Endothelial cell of umbilical vein (primary cell): Measurements from ENCODE around the gene AAR2. TPM values are rescaled to one million over a fixed set of nuclear protein-coding genes. Genes with fewer than 3 reads are reported as not detected.

Source experiments
- BruUV-seq: library from RNA; stranded (reverse); fragments of 400-500 nt; replicated peaks from 2 replicates; lab custom pipeline; 2021; lab: Mats Ljungman, UMichigan
- CTCF ChIA-PET: fragments of 300-600, 350-600 bp; sonication (Branson Sonifier 250); formaldehyde crosslinking; loops from one replicate; lab custom pipeline; 2021; ENCODE audit warnings: antibody characterized with exemption, inconsistent platforms; lab: Charles Lee
- POLR2A ChIA-PET: fragments of 300-600, 350-600 bp; sonication (Branson Sonifier 250); formaldehyde crosslinking; loops from one replicate; lab custom pipeline; 2021; ENCODE audit warnings: antibody characterized with exemption, inconsistent platforms; lab: Charles Lee
- DNase-seq: peaks from one replicate; pipeline ENCODE4 v3.0.0-alpha.2; 2011; ENCODE audit warnings: low read depth, low spot score
- FAIRE-seq: peaks from 2 replicates; lab custom pipeline; 2011; peaks lifted over from hg19 to GRCh38; lab: Jason Lieb, UNC
- H2AFZ ChIP-seq: 2 replicates; pipeline ENCODE4 v1.6.0; 2012; ENCODE audit warnings: low read depth, low read length, control low read depth, inconsistent platforms
- H3K27ac ChIP-seq: 2 replicates; pipeline ENCODE4 v1.5.1; 2011; ENCODE audit warnings: low read depth, mild to moderate bottlenecking, control low read depth, low read length, moderate library complexity; ENCODE audit not compliant: insufficient read depth
- H3K27me3 ChIP-seq, 2 experiments: 2 replicates each; pipeline versions ENCODE4 v1.6.0 to v1.6.1; 2011; ENCODE audit warnings: low read length in 2 of 2, mixed read lengths in 1 of 2; ENCODE audit not compliant: control insufficient read depth in 2 of 2, insufficient read depth in 2 of 2
- H3K36me3 ChIP-seq, 2 experiments: 2 replicates in 1 of 2; 3 replicates in 1 of 2; pipeline ENCODE4 v1.5.1; 2011; ENCODE audit warnings: low read length in 2 of 2, mild to moderate bottlenecking in 1 of 2, moderate library complexity in 1 of 2; ENCODE audit not compliant: control insufficient read depth in 2 of 2, insufficient read depth in 2 of 2; ENCODE audit errors: extremely low read depth in 1 of 2
- H3K4me1 ChIP-seq: 3 replicates; pipeline ENCODE4 v1.5.1; 2011; ENCODE audit warnings: mild to moderate bottlenecking, low read length; ENCODE audit not compliant: control insufficient read depth, insufficient read depth; ENCODE audit errors: extremely low read depth
- H3K4me2 ChIP-seq: 2 replicates; pipeline ENCODE4 v1.6.1; 2011; ENCODE audit warnings: low read length, control low read depth, mixed read lengths; ENCODE audit not compliant: insufficient read depth
- H3K4me3 ChIP-seq, 3 experiments: fragments of 200-600 bp in 1 of 3; sonication (generic), shearing (Covaris generic) in 1 of 3; replicated peaks in 1 of 3; 2 replicates each; pipeline ENCODE4 v1.5.1; 2011 to 2016; ENCODE audit warnings: control low read depth in 3 of 3, low read length in 3 of 3, mild to moderate bottlenecking in 2 of 3, inconsistent platforms in 1 of 3, low read depth in 1 of 3, moderate library complexity in 1 of 3; ENCODE audit not compliant: insufficient read depth in 1 of 3
- H3K79me2 ChIP-seq: 2 replicates; pipeline ENCODE4 v1.6.0; 2012; ENCODE audit warnings: low read length, inconsistent platforms; ENCODE audit not compliant: control insufficient read depth, insufficient read depth
- H3K9ac ChIP-seq: replicated peaks from 2 replicates; pipeline ENCODE3; 2011; ENCODE audit warnings: low read length, control low read depth; ENCODE audit not compliant: insufficient read depth; ENCODE audit errors: extremely low read depth
- H3K9me1 ChIP-seq: replicated peaks from 3 replicates; pipeline ENCODE4 v1.6.0; 2011; ENCODE audit warnings: mild to moderate bottlenecking, low read length; ENCODE audit not compliant: control insufficient read depth, insufficient read depth; ENCODE audit errors: extremely low read depth
- H3K9me3 ChIP-seq: replicated peaks from 2 replicates; pipeline ENCODE4 v1.5.1; 2012; ENCODE audit warnings: low read length, inconsistent platforms; ENCODE audit not compliant: control insufficient read depth, insufficient read depth
- H4K20me1 ChIP-seq: replicated peaks from 2 replicates; pipeline ENCODE3; 2011; ENCODE audit warnings: mild to moderate bottlenecking, low read length; ENCODE audit not compliant: control insufficient read depth, insufficient read depth; ENCODE audit errors: extremely low read depth
- CTCF ChIP-seq, 2 donors: IDR thresholded peaks; 1 replicate in 1 of 2; 2 replicates in 1 of 2; pipeline ENCODE4 v1.5.1; 2011; ENCODE audit warnings: low read length in 2 of 2, mild to moderate bottlenecking in 2 of 2, moderate library complexity in 2 of 2, control low read depth in 1 of 2, inconsistent platforms in 1 of 2, low read depth in 1 of 2; ENCODE audit not compliant: insufficient read depth in 1 of 2; ENCODE audit errors: extremely low read depth in 1 of 2
- EZH2 ChIP-seq: IDR thresholded peaks from 2 replicates; pipeline ENCODE4 v1.6.1; 2012; ENCODE audit warnings: borderline replicate concordance, low read depth, mild to moderate bottlenecking, moderate library complexity, low read length, inconsistent platforms; ENCODE audit not compliant: severe bottlenecking
- FOS ChIP-seq: IDR thresholded peaks from 2 replicates; pipeline ENCODE4 v1.6.1; 2011; ENCODE audit warnings: mild to moderate bottlenecking, low read length, moderate library complexity, borderline replicate concordance; ENCODE audit not compliant: insufficient read depth
- GATA2 ChIP-seq: IDR thresholded peaks from 2 replicates; pipeline ENCODE4 v1.7.0; 2011; ENCODE audit warnings: low read depth, mild to moderate bottlenecking, moderate library complexity, mixed read lengths, low read length; ENCODE audit not compliant: insufficient read length, insufficient read depth
- JUN ChIP-seq: IDR thresholded peaks from 2 replicates; pipeline ENCODE4 v1.6.1; 2011; ENCODE audit warnings: borderline replicate concordance, low read depth; ENCODE audit not compliant: insufficient read length, insufficient read depth
- MAX ChIP-seq: IDR thresholded peaks from 2 replicates; pipeline ENCODE4 v1.6.1; 2011; ENCODE audit not compliant: insufficient read depth, insufficient read length
- MYC ChIP-seq: IDR thresholded peaks from one replicate; pipeline ENCODE4 v1.6.1; 2011; ENCODE audit warnings: mild to moderate bottlenecking, low read depth, low read length
- POLR2A ChIP-seq: IDR thresholded peaks from 2 replicates; pipeline ENCODE4 v1.6.1; 2012; ENCODE audit warnings: low read depth, mild to moderate bottlenecking, control low read depth, low read length
- POLR2AphosphoS5 ChIP-seq: IDR thresholded peaks from 2 replicates; pipeline ENCODE4 v1.6.1; 2012; ENCODE audit warnings: low read depth, mild to moderate bottlenecking, control low read depth, low read length, moderate library complexity; ENCODE audit not compliant: insufficient read depth
- dilution Hi-C: fragments of 300-500 bp; cut with MboI; formaldehyde crosslinking; loops from one replicate; pipeline ENCODE4 v1.15.0; 2019; ENCODE audit warnings: low sequenced_read_pairs; ENCODE audit not compliant: extremely low pct_ligation_motif_present
- intact Hi-C: fragments of 100-400 bp; cut with micrococcal nuclease; formaldehyde crosslinking; loops from one replicate; pipeline ENCODE4 v1.10.0; 2022
- polyA plus RNA-seq, 4 experiments: library from polyadenylated mRNA; depleted of rRNA in 3 of 4; stranded (reverse) in 3 of 4; unstranded in 1 of 4; fragments of >200 nt; gene quantifications; 2 replicates each; pipeline versions ENCODE4 v1.2.1 to v1.2.3, GENCODE V29; 2011 to 2012; ENCODE audit warnings: missing spikeins in 1 of 4
- total RNA-seq: library from RNA; stranded (reverse); gene quantifications from 2 replicates; pipeline ENCODE4 v1.2.3, GENCODE V29; 2021

The AAR2 gene
- total and polyA plus RNA-seq, 2 donors (not counting 3 experiments of a cell fraction or from before 2014, with no cell fraction given): 21.9 to 29.4 TPM

DNA sequence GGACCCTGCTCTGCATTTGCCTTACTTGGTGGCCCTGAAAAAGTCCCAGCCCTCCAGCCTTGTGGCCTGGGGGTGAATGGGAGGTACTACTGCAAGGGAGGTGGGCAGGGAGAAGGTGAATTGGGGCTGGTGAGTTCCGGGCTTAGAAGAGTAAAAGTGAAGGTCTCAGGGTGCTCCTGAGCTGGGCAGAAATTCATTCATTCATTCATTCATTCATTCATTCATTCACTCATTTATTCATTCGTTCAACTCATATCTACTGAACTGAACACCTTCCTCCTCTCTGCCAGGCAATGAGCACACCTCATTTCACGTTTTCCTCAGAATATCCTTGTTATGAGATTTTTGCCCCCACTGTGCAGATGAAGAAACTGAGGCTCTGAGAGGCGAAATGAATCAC lies 63.2 kb downstream of the AAR2 start:
- FAIRE-seq (no peak), DNase-seq (no peak)
- no peaks in the 10 kb centered on the region for H3K9me1 ChIP-seq
- H3K27ac ChIP-seq: no peak overlapping the region
- POLR2A ChIA-PET: no interaction called here
- intact Hi-C loops (no loop called here), dilution Hi-C loops (no loop called here)
- peaks cover 25 to 27% of the 10 kb centered on the region in 2 experiments for H3K27me3 ChIP-seq
- H3K9me3 ChIP-seq: no peaks in the 10 kb centered on the region
- no peaks in the 10 kb centered on the region for H3K79me2 ChIP-seq
- H3K9ac ChIP-seq: no peak overlapping the region
- TF ChIP-seq POLR2A: no peak
- TF ChIP-seq MAX: no peak
- TF ChIP-seq GATA2: no peak
- no peak for TF ChIP-seq CTCF (IDR thresholded peaks at IDR 0.05; ENCODE audit: extremely low read depth in 1 of 2, insufficient read depth in 1 of 2, low read depth in 1 of 2, low read length in 2 of 2)
- H3K4me1 ChIP-seq: peaks cover 5% of the 10 kb centered on the region
- H3K4me3 ChIP-seq: no peak overlapping the region
- BruUV-seq: no TSS peak
- no peak overlapping the region for H2AFZ ChIP-seq
- H4K20me1 ChIP-seq: no peaks in the 10 kb centered on the region
- no peak overlapping the region for H3K4me2 ChIP-seq
- H3K36me3 ChIP-seq: no peaks in the 10 kb centered on the region
- CTCF ChIA-PET: no interaction called here

DNA sequence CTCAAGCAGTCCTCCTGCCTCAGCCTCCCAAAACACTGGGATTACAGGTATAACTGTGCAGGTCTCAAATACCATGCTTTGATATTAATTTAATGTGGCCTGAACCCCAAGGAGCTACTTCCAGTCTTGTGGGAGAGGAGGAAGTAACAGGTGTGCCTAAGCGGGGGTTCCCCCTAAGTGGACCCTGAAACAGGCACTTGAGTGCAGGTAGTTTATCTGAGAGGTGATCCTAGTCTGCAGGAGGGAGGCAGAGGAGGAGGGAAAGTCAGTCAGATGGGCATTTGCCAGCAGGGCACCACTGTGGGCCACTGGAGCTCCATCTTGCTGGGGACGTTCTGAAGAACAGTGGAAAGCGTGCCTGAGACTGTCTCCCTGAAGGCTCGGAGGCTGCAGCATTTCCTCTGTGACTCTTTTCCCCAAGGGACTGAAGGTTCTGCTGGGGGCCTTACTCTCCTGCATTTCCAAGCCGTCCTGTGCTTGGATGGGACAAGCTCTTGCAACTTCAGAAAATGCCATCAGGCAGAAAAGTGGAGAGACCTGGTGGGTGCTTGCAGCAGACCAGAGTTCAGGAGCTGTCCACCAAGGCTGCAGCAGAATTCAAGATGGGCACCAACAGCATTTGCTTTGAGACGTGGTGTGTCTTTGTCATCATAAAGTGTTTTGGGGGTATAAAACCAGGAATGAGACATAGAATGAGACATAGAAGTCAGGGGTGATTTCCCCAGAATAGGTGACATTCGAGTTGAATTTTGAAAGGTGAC lies 65.3 kb downstream of the AAR2 start:
- FAIRE-seq: no peak
- Histone ChIP-seq H2AFZ (no peak overlapping the region), H3K4me3 (no peak overlapping the region), H3K36me3 (no peaks in the 10 kb centered on the region), H3K9ac (no peak overlapping the region), H4K20me1 (no peaks in the 10 kb centered on the region), H3K27ac (no peak overlapping the region), H3K27me3 (peaks cover 42% of the 10 kb centered on the region in 2 experiments), H3K9me1 (no peaks in the 10 kb centered on the region), H3K79me2 (no peaks in the 10 kb centered on the region), H3K4me1 (peaks cover 5% of the 10 kb centered on the region), H3K9me3 (no peaks in the 10 kb centered on the region), H3K4me2 (no peak overlapping the region)
- intact Hi-C loops (no loop called here), dilution Hi-C loops (no loop called here)
- BruUV-seq: no TSS peak
- DNase-seq: no peak
- ChIA-PET POLR2A (no interaction called here), CTCF (interaction anchor here (0.9 to 1.5 kb wide), 2 partner anchors 98 to 102 kb away, joined by 3 to 4 read pairs; no protein-coding TSS in a partner anchor)
- TF ChIP-seq MAX (no peak), GATA2 (no peak), POLR2AphosphoS5 (no peak), POLR2A (no peak), EZH2 (no peak), FOS (no peak), JUN (no peak), MYC (no peak), CTCF (IDR thresholded peaks at IDR 0.05; ENCODE audit: extremely low read depth in 1 of 2, insufficient read depth in 1 of 2, low read depth in 1 of 2, low read length in 2 of 2) (no peak)
